Vagina (tissue), 2 donors: ENCODE data around the gene PRDM16. TPM values are rescaled to one million over a fixed set of nuclear protein-coding genes. Genes with fewer than 3 reads are reported as not detected.

ENCODE experiments used
- DNase-seq, 2 donors: peaks; one replicate each; pipeline ENCODE4 v3.0.0-alpha.2; 2017; ENCODE audit errors: extremely low spot score in 2 of 2
- H3K27ac ChIP-seq: fragments of 200-600 bp; sonication (generic); one replicate; pipeline ENCODE4 v1.5.1; 2019
- H3K27me3 ChIP-seq: fragments of 200-600 bp; sonication (generic); one replicate; pipeline ENCODE4 v1.5.1; 2019
- H3K36me3 ChIP-seq, 2 donors: fragments of 200-600 bp; sonication (generic); one replicate each; pipeline ENCODE4 v1.5.1; 2017 to 2019
- H3K4me1 ChIP-seq: fragments of 200-600 bp; sonication (generic); one replicate; pipeline ENCODE4 v1.5.1; 2019
- H3K4me3 ChIP-seq, 2 donors: fragments of 200-600 bp; sonication (generic); 1 replicate in 1 of 2; 2 replicates in 1 of 2; pipeline ENCODE4 v1.5.1; 2016 to 2019
- H3K9me3 ChIP-seq: fragments of 200-600 bp; sonication (generic); one replicate; pipeline ENCODE4 v1.5.1; 2019
- POLR2A ChIP-seq, 2 donors: fragments of 450-650 bp; IDR thresholded peaks; one replicate each; pipeline ENCODE4 v1.6.1; 2017; ENCODE audit warnings: antibody characterized with exemption in 2 of 2, mild to moderate bottlenecking in 2 of 2, moderate library complexity in 2 of 2
- POLR2AphosphoS5 ChIP-seq, 2 donors: sonication (generic); formaldehyde crosslinking; IDR thresholded peaks; one replicate each; pipeline ENCODE4 v1.9.0; 2017; ENCODE audit warnings: antibody characterized with exemption in 2 of 2, mild to moderate bottlenecking in 2 of 2, low read depth in 1 of 2; ENCODE audit not compliant: insufficient read depth in 1 of 2
- intact Hi-C: fragments of 100-400 bp; cut with DNase I; formaldehyde crosslinking; loops from one replicate; pipeline ENCODE4 v1.15.1; 2023
- total RNA-seq: library from RNA; depleted of rRNA; stranded (reverse); fragments of >200 nt; gene quantifications from one replicate; pipeline ENCODE4 v1.2.3, GENCODE V29; 2016
- TF ChIP-seq, protein P1 (sequence below), 3 experiments: fragments of 450-650 bp in 2 of 3; fragments of 200-600 bp in 1 of 3; sonication (generic) in 1 of 3; IDR thresholded peaks; one replicate each; pipeline ENCODE4 v1.5.1; 2017 to 2019; ENCODE audit warnings: antibody characterized with exemption in 3 of 3, mild to moderate bottlenecking in 2 of 3, moderate library complexity in 2 of 3

PRDM16 gene
- total RNA-seq, 1 donor from 2014 or later: 3.9 TPM

DNA sequence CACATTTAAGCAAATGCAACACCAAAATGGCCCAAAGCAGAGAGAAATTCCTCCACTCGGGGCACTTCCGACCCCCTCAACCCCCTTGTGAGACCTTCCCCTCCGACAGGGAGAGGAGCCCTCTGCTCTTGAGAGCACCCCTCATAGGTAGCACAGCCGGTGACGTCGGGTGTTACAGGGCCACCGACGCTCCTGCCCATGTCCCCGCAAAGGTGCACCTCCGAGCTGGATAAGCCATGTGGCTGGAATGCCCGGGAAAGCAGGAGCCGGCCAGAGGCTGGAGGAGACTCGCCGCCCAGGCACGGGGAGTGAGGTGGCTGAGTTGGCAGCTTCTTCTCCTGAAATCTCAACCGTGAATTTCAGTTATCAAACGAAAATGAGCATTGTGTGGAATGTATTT, 318.4 kb downstream of the PRDM16 start:
- H3K9me3 ChIP-seq: no peaks in the 10 kb centered on the region
- no peak overlapping the region for H3K27ac ChIP-seq
- TF ChIP-seq POLR2AphosphoS5 (IDR thresholded peaks at IDR 0.05; ENCODE audit: insufficient read depth in 1 of 2, low read depth in 1 of 2): no peak
- TF ChIP-seq POLR2A (IDR thresholded peaks at IDR 0.05): no peak
- TF ChIP-seq, protein P1, sequence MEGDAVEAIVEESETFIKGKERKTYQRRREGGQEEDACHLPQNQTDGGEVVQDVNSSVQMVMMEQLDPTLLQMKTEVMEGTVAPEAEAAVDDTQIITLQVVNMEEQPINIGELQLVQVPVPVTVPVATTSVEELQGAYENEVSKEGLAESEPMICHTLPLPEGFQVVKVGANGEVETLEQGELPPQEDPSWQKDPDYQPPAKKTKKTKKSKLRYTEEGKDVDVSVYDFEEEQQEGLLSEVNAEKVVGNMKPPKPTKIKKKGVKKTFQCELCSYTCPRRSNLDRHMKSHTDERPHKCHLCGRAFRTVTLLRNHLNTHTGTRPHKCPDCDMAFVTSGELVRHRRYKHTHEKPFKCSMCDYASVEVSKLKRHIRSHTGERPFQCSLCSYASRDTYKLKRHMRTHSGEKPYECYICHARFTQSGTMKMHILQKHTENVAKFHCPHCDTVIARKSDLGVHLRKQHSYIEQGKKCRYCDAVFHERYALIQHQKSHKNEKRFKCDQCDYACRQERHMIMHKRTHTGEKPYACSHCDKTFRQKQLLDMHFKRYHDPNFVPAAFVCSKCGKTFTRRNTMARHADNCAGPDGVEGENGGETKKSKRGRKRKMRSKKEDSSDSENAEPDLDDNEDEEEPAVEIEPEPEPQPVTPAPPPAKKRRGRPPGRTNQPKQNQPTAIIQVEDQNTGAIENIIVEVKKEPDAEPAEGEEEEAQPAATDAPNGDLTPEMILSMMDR (IDR thresholded peaks at IDR 0.05): no peak
- intact Hi-C loops: no loop called here
- peaks cover 13% of the 10 kb centered on the region for H3K27me3 ChIP-seq
- H3K4me3 ChIP-seq: no peak overlapping the region
- H3K36me3 ChIP-seq: no peaks in the 10 kb centered on the region
- DNase-seq: no peak
- no peaks in the 10 kb centered on the region for H3K4me1 ChIP-seq

DNA sequence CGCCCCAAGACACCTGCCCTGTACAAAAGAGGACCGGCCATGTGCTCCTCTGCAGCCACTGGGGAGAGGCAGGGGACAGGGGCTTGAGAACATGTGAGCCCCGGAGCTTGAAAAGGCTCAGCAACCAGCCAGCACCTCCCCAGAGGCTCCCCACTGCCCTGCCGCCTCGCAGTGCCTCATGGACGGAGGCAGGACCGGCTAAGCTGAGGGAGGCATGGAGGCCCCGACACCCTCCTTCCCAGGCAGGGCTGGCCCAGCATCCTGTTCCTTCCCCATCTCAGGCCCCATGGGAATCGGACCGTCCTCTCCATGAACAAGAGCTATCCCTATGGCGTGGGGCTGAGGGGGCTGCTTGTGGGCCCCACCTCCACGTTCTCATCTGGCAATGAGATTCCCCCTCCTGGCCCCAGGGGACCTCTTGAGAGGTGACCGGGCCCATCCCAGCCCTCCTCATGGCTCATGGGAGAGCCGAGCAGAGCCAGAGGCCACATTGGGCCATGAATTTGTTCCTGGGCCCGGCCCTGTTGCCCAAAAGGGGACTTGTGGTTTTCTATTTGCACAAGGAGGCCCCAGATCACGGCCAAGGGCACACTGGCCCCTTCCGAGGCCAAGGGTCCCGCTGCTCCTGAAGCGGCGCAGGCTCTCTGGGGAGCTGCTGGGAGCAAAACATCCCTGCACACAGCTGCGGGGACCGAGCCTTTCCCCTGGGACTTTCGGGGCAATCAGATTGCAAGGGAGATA, 320.3 kb downstream of the PRDM16 start:
- Histone ChIP-seq H3K9me3 (no peaks in the 10 kb centered on the region), H3K4me1 (peaks cover 13% of the 10 kb centered on the region), H3K36me3 (no peaks in the 10 kb centered on the region), H3K27me3 (peaks cover 16% of the 10 kb centered on the region), H3K27ac (no peak overlapping the region), H3K4me3 (no peak overlapping the region)
- no peak for DNase-seq
- TF ChIP-seq POLR2AphosphoS5 (IDR thresholded peaks at IDR 0.05; ENCODE audit: insufficient read depth in 1 of 2, low read depth in 1 of 2) (no peak), POLR2A (IDR thresholded peaks at IDR 0.05) (no peak)
- TF ChIP-seq, protein P1 (IDR thresholded peaks at IDR 0.05): no peak
- intact Hi-C loops: no loop called here

DNA sequence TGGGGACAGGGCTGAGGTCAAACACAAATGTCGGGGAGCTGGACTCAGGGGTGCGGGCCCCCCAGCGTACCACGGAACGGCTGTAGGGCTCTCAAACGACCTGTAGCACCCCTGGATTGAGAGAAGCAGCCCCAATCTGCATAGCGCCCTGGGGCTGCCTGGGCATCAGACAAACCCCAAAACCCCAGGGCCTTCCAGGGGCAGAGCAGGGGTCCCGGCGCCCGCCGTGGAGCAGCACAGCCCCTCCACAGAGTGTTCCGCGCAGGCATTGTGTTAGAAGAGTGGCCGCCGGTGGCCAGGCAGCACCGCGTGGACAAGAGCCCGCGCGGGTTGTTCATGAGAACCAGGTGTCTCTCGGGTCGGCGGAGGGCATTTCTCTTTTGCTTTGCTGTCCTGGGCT, 321.3 kb downstream of the PRDM16 start:
- no peaks in the 10 kb centered on the region for H3K36me3 ChIP-seq
- no peak overlapping the region for H3K27ac ChIP-seq
- TF ChIP-seq POLR2AphosphoS5 (IDR thresholded peaks at IDR 0.05; ENCODE audit: insufficient read depth in 1 of 2, low read depth in 1 of 2) (no peak), POLR2A (IDR thresholded peaks at IDR 0.05) (no peak)
- TF ChIP-seq, protein P1 (IDR thresholded peaks at IDR 0.05): no peak
- peaks cover 16% of the 10 kb centered on the region for H3K4me1 ChIP-seq
- H3K27me3 ChIP-seq: peaks cover 19% of the 10 kb centered on the region
- H3K9me3 ChIP-seq: no peaks in the 10 kb centered on the region
- H3K4me3 ChIP-seq: no peak overlapping the region
- DNase-seq: no peak
- intact Hi-C loops: no loop called here

DNA sequence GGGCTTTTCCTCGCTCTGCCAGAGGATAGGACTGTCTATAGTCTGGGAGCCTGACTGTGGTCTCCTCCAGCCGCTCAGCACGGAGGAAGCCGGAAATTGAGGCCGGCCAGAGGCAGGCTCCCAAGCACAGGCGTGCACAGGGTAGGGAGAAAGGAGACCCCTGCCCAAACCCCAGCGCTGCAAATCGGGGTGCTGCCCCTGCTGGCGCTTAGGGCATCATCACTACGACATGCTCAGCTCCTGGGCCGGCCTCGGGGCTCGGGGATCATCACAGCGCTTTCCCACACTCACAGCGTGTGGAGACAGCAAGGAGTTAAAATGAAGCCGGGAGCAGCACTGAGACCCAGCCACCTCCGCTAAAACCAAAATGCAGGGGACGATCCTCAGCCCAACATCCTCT, 322.7 kb downstream of the PRDM16 start:
- intact Hi-C loops: no loop called here
- DNase-seq: no peak
- H3K4me3 ChIP-seq: no peak overlapping the region
- peaks cover 16% of the 10 kb centered on the region for H3K4me1 ChIP-seq
- no peak overlapping the region for H3K27ac ChIP-seq
- H3K9me3 ChIP-seq: no peaks in the 10 kb centered on the region
- TF ChIP-seq POLR2AphosphoS5 (IDR thresholded peaks at IDR 0.05; ENCODE audit: insufficient read depth in 1 of 2, low read depth in 1 of 2): no peak
- TF ChIP-seq, protein P1 (IDR thresholded peaks at IDR 0.05): no peak
- no peak for TF ChIP-seq POLR2A (IDR thresholded peaks at IDR 0.05)
- H3K27me3 ChIP-seq: peaks cover 12% of the 10 kb centered on the region
- no peaks in the 10 kb centered on the region for H3K36me3 ChIP-seq
